SK-N-MC (cell line): ENCODE results near the gene GLG1.
"Not testable (repeated sequence)": the region's sequence is repeated elsewhere in the genome, so short reads cannot be mapped to it uniquely, and the experiment has no call there.

Experiments
- DNase-seq: peaks from one replicate; pipeline ENCODE4 v3.0.0-alpha.2; 2011; ENCODE audit warnings: low read depth, low spot score
- H3K27ac ChIP-seq: fragments of 200-600 bp; sonication (generic); 2 replicates; pipeline ENCODE4 v1.5.1; 2016; ENCODE audit warnings: mixed run types
- H3K36me3 ChIP-seq: fragments of 200-600 bp; sonication (generic); 2 replicates; pipeline ENCODE4 v1.6.1; 2017; ENCODE audit warnings: antibody characterized with exemption, low read length, mixed read lengths; ENCODE audit not compliant: insufficient read depth
- H3K4me3 ChIP-seq: fragments of 200-600 bp; sonication (generic); 2 replicates; pipeline ENCODE4 v1.5.1; 2016
- H3K9ac ChIP-seq: fragments of 200-600 bp; sonication (generic); 2 replicates; pipeline ENCODE4 v1.8.0; 2017; ENCODE audit warnings: mixed run types, mixed read lengths; ENCODE audit not compliant: insufficient read length
- H3K9me3 ChIP-seq: fragments of 200-600 bp; sonication (generic); 2 replicates; pipeline ENCODE4 v1.6.1; 2017; ENCODE audit warnings: low read depth, mild to moderate bottlenecking, antibody characterized with exemption, low read length, moderate library complexity, mixed read lengths

Gene GLG1

DNA sequence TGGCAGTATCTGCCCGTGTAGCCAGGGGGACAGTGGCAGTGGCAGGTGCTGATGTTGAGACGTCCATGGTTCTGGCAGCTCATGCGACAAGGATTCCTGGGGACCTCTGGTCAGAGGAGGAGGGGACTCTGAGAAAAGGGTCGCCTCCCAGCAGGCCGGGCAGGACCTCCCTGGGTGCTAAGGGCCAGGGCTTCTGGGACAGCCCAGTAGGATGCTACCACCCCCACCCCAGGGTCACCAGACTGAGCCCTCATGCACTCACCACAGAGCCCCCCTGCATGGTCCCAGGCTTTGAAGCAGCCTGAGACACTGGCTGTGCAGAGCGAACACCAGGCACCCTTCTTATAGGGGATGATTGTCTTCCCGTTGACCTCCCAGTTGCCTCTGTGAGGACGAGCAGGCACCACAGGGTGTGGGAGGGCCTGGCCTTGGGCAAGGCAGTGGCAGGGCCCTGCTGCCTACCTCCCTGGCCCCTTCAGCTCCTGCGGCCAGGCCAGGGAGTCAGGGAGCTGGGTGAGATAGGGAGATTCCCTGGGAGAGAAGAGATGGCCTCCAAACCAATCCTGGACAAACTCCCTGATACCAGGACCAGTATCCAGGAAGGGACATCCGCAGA lies 194.0 kb downstream of the GLG1 start:
- H3K36me3 ChIP-seq, DNase-seq: not testable (repeated sequence)

GRCh38 chr16:74412138-74412774 lies 194.7 kb downstream of the GLG1 start:
- H3K36me3 ChIP-seq, DNase-seq, H3K9me3 ChIP-seq, H3K27ac ChIP-seq, H3K9ac ChIP-seq, H3K4me3 ChIP-seq: not testable (repeated sequence)

More for the DNA sequence above, 194.0 kb downstream of the GLG1 start:
- not testable (repeated sequence) for H3K4me3 ChIP-seq, H3K9me3 ChIP-seq, H3K9ac ChIP-seq, H3K27ac ChIP-seq

DNA sequence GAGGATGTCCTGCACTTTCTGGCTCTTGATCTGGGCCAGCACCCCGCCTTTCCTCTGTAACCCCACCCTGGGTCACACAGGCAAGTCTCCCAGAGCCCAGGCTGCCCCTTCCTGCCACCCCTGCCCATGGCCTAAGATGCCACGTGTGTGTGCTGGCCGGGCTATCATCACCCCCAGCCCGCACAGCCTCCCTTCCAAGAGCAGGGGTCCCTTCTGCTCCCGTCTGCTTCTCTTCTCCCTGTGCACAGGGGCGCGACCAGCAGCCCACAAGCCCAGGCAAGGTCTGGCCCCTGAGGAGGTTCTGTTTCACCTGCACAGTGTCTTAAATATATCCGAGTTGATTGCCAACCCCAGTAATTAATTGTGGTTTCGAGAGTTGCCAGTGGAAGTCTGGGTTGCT lies 195.9 kb downstream of the GLG1 start:
- not testable (repeated sequence) for H3K36me3 ChIP-seq, H3K9me3 ChIP-seq, H3K4me3 ChIP-seq, H3K9ac ChIP-seq, DNase-seq, H3K27ac ChIP-seq

DNA sequence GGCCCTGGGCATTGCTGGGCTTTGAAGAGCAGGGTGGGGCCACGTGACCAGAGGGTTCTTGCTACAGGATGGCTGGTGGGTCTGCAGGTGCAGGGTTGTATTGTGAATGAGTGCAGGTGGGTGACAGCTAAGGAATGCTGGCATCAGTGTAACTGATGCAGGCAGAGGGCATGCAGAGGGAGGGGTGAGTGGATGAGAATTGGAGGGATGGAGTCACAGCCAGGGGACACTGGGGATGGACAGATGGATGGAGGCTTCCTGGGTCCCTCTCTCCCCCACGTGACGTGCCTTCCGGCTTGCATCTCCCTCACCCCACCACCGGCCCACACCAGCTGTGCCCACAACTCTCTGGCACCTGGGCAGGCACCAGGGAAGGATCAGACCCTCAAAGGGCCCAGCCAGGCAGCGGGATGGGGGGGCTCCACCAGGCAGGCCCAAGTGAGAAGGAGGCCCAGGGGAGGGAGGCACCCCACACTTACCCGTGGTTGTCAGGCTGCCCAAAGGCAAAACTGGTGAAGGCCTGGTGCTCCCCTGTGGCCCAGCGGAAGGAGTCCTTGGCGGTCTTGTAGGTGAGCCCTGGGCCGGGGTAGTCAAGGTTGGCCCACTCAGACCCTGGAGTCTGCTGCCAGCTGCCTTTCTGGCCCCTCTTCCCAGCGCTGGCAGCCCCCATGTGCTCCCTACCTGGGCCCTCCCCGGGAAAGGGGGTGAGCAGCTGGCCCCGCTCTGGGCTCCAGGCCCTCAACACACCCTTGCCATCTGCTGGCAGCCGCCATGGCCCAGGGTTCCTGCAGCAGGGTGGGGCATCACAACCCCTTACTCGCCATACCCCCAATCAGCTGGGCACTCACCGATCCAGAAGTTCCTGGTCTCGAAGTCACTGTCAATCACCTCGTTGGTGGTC lies 196.6 kb downstream of the GLG1 start:
- not testable (repeated sequence) for H3K36me3 ChIP-seq, DNase-seq, H3K9me3 ChIP-seq, H3K4me3 ChIP-seq, H3K27ac ChIP-seq, H3K9ac ChIP-seq

DNA sequence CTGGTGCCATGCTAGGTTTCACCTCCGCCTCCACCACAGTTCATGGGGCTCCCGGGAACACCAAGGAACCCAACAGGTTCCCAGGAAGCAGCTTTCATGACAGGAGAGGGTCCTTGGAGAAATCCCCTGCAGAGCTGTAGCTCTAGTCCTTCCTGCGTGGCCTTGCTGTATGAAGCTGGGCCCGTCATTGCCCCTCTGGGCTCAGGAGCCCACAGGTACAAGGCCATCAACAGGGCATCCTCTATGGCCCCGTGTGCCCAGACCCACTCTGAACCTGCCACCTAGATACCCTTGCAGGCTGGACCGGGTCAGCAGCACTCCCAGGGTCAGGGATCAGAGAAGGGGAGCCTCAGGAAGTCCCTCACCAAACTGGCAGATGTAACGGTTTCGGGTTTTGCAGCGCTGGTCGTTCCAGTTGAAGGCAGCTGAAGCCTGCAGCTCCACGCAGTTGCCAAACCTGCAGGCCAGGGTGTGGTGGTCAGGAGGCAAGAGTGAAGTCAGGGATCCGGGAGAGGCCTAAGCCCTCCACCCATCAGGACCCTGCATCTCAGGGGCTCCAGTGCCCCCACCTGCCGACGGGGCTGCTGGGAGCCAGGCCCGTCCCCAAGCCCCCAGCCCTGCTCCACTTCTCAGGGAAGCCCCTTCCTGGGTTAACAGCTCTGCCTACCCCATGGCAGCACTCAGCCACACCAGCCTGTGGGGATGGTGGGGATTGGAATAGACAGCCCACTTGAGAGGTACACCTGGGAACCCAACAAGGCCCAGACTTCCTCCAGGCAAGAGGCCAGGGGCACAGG lies 197.5 kb downstream of the GLG1 start:
- not testable (repeated sequence) for H3K9me3 ChIP-seq, H3K36me3 ChIP-seq, H3K4me3 ChIP-seq, H3K9ac ChIP-seq, DNase-seq, H3K27ac ChIP-seq

DNA sequence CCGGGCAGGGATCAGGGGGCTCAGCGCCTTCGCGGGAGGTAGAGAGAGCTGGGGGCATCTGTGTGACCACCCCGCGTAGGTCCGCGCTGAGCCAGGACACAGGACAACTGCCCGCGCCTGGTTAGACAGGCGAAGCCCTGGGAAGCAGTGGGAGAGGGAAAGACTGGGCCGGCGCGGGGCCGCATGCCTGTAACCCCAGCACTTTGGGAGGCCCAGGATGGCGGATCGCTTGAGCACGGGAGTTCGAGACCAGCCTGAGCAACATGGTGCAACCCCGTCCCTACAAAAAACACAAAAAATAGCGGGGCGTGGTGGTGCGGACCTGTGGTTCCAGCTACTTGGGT lies 199.6 kb downstream of the GLG1 start:
- DNase-seq, H3K9me3 ChIP-seq, H3K9ac ChIP-seq, H3K4me3 ChIP-seq, H3K27ac ChIP-seq, H3K36me3 ChIP-seq: not testable (repeated sequence)

- H3K36me3 ChIP-seq, H3K9me3 ChIP-seq, H3K27ac ChIP-seq, H3K9ac ChIP-seq, H3K4me3 ChIP-seq, DNase-seq: not testable (repeated sequence)
Observed at GRCh38 chr16:74406600-74407361, 200.1 kb downstream of the GLG1 start.

DNA sequence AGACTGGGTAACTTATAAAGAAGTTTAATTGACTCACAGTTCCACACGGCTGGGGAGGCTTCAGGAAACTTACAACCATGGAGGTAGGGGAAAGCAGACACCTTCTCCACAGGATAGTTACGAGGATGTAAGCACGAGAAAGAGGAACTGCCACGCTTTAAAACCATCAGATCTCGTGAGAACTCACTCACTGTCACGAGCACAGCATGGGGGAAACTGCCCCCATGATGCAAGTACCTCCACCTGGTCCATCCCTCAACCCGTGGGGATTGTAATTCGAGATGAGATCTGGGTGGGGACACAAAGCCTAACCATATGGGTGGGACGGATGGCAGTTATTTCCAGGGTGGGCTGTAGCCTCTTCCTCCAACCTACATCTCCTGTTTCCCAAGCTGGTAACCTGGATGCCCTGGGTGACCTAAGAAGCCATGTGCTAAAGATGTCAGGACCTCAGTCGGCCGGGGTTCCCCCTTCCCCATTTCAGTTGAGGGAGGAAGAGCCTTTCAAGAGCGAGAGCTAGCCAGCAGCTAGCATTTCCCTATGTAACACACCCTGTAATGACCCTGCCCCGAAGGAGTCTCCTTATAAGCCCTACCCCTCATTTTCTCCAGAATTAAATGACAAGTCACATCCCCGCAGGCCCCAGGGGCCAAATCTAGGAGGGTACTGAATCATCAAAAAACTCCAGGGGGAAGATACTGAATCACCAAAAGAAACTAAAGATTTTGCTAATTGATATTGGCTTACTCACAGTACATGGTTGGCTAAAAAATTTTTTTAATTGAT lies 202.6 kb downstream of the GLG1 start:
- H3K36me3 ChIP-seq, H3K9me3 ChIP-seq, H3K4me3 ChIP-seq, DNase-seq, H3K9ac ChIP-seq, H3K27ac ChIP-seq: not testable (repeated sequence)

GRCh38 chr16:74400238-74400637 lies 206.7 kb downstream of the GLG1 start:
- not testable (repeated sequence) for H3K4me3 ChIP-seq, H3K9me3 ChIP-seq, H3K27ac ChIP-seq, H3K9ac ChIP-seq, DNase-seq, H3K36me3 ChIP-seq

DNA sequence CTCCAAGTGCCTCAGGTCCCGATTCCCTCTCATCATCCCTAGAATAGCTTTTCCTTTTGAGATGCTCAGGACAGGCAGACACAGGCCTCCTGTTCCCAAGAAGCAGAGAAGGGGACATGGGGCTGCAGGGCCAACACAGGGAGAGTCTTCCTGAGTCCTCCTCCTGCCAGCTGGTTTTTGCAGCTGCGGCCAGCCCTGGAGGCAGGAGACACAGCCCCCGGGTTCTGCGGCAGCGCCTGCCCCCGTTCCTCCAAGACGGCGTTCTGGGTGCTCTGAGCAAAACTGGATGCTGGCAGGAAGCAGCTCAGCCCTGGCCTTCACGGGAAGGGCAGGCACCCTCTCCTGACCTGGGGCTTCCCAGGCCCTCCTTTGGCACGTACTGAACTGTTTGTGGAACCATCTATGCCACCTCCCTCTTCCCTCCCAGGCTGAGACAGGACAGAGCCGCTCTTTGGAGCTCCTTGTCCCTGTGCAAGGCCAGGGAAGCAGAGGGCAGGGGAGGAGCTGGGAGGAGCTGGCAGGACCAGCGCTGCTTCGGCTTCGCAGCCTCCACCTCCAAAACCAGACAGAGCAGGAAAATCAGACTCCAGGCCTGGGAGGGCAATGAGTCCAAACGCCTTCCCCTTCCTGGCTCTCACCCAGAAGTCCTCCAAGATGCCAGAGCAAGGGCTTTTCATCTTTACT lies 208.6 kb downstream of the GLG1 start:
- not testable (repeated sequence) for H3K27ac ChIP-seq, DNase-seq, H3K9me3 ChIP-seq, H3K4me3 ChIP-seq, H3K36me3 ChIP-seq, H3K9ac ChIP-seq
